HG03520 (cell line): ENCODE measurements around the gene MARCHF9.

Source experiments
- ATAC-seq: cut with Tn5 transposase; IDR thresholded peaks from one replicate; pipeline ENCODE4 v1.9.1; 2021; ENCODE audit warnings: mild to moderate bottlenecking, moderate library complexity; ENCODE audit not compliant: unreplicated experiment

The MARCHF9 gene

DNA sequence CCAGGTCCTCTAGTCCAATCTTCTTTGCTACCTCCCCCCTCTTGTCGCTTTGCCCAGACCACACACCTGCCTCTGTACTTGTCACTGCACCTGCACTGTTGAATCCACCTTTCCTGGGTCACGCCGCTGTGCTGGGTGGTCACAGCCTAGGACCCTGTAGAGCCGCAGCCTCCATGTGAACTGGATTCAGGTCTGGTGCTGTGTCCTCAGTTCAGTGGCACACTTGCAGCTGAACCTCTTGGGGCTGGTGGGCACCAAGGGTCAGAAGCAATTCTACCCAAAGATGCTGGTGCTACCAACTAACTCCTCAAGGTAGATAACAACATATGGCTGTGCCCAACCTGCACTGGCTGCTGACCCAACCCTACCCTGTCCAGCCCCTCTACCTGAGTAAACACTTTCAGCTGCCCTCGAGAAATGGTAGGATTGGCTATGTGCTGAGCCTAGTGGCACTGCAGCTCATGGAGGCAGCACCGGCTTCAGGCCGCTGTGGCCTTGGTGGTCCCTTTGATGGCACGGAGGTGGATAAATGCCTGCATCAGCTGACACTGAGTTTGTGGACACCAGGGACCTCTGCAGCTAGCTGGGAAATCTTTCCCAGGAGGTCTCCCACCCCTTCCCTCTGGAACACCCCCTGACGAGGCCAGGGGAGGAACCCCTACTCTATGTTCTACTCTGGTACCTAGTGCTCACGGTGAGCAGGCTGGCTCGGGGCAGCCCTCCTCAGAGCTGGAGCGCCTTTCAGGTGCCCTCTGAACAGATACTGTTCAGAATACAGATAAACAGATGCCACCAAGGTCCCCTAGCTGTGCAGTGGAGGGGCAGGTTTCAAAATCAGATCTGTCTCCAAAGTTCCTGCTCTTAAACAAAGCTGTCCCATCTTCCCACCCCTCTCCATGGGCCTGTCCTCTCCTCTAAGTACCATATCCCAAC is 30.6 kb upstream of the MARCHF9 start:
- ATAC-seq: no peak

DNA sequence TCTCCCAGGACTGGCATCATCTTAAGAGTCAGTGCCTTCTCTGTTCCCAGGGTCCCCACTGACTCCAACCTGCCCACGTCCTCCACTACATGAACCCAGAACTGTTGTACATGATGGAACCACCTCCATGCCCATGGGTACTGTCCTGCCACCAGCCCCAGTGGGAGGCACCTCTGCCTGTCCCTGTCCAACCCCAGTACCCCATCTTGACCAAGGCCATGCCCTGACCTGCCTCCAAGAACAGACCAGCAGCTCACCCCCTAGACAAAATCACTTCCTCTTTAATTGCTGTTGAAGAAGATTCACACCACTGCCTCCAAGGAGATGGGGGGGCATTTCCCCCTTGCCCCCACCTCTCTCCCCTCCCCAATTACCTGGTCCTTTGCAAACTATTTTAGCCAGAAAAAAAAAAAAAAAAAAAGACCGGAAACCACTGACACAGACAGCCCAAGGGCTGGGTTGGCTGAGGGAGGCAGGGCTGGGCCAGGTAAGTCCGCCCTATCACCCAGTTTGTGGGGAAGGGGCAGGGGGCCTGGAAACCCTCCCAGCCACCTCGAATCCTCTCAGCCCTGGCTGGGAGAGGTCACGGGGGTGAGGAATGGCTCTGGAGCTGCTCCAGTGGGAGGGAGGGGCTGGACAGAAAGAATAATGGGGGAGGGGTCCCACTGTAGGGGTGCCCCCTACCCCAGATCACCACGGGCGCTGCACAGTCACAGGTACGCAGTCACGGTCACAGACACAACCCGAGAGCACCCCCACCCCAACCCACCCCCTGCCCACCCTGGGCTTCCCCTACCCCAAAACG is 29.8 kb upstream of the MARCHF9 start:
- no peak for ATAC-seq

DNA sequence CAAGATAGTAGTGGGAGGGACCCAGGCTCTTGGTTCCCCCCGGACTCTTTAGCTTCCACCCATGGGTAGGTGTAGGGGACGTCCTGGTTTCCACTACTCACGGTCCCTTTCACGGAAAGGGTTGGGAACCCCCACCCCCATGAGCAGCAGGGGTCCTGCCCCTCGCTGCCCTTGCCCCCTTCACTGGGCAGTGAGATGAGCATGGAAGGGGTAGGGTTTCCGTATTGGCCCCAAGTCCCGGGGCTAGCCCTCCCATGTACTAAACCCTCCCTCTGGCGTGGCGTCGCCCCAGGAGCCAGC is 29.1 kb upstream of the MARCHF9 start:
- ATAC-seq: no peak

DNA sequence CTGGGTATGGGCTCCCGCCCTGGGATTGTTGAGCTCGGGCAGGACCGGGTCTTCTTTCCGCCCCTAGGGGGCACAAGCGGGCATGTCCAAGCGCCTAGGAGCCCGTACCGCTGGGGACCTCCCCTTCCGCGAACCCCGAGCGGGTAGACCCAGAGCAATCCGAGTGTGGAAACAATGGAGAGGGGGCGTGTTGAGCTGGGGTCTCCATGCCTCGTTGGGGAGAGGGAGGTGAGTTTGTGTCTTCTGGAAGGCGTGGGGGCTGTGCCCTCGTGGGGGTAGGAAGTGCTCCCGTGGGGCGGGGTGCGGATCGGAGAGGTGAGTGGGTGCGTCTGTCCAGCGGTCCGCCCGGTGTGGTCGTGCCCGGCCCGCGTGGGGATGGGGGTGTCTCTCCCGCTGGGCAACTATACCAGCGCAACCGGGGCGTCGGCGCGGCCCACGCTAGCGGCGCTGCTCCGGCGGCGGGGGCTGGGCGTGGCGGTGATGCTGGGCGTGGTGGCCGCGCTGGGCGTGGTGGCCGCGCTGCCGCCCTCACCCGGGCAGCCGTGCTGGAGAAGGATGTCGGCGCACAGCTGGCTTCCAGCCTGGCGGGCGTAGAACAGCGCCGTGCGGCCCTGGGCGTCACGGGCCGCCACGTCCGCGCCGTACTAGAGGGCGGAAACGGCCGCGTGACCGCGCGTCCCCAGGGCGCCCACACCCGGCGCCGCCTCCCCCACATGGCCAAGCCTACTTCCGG is 28.6 kb upstream of the MARCHF9 start:
- ATAC-seq: no peak

DNA sequence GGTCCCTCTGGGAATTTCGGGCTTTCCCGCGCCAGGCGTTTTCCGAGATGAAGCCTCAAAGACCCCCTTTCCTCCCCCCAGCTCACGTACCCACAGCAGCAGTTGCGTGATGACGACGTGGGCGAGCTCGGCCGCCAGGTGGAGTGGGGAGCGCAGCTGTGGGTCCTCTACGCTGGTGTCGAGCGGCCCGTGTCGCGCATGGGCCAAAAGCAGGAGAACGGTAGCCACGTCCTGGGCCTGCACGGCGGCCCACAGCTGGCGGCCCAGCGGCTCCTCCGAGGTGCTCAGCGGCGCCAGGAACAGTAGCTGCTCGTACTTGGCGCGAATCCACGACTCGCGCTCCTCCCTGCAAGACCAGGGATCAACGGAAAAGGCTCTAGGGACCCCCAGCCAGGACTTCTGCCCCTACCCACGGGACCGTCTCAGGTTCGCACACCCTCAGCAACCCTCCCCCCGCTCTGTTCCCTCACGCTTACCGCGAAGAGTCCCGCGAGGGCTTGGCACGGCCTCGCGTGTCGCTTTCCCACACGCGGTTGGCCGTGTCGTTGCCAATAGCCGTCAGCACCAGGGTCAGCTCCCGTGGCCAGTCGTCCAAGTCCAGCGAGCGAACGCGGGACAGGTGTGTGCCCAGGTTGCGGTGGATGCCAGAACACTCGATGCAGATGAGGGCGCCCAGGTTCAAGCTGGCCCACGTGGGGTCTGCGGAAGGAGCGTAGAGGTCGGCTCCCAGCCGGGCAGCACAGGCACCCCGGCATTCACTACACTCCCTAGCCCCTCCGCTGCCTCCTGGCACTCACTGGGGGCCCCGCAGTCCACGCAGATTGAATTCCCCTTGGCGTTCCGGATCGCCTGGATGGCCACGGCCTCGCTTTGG is 27.8 kb upstream of the MARCHF9 start:
- no peak for ATAC-seq

- ATAC-seq: no peak
Measured at GRCh38 chr12:57727758-57728395, 27.0 kb upstream of the MARCHF9 start.

DNA sequence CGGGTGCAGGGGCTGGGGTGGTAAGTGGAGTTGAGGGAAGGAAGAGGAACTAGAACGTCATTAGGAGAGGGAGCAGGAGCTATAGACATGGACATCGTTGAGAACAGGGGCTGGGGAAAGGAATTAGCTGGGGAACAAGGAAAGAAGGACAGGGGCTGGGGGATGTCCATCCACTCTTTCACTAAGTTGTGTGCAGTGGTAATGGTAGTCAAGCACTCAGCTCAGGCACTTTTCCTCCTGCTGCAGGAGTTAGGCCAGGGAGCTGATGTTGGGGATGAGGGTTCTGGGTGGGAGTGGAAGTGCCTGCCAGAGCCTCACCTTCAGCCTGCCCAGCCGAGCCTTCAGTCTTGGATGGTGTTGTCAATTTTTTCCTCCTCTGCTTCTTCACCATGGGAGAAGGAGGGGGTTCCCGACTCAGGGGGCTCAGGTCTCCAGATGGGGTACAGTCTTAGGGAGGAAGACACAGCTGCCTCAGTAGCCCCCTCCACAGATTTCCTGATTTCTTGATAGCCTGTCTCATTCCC is 25.5 kb upstream of the MARCHF9 start:
- no peak for ATAC-seq

GRCh38 chr12:57730336-57731067 is 24.4 kb upstream of the MARCHF9 start:
- no peak for ATAC-seq

GRCh38 chr12:57731411-57732080 is 23.4 kb upstream of the MARCHF9 start:
- no peak for ATAC-seq

DNA sequence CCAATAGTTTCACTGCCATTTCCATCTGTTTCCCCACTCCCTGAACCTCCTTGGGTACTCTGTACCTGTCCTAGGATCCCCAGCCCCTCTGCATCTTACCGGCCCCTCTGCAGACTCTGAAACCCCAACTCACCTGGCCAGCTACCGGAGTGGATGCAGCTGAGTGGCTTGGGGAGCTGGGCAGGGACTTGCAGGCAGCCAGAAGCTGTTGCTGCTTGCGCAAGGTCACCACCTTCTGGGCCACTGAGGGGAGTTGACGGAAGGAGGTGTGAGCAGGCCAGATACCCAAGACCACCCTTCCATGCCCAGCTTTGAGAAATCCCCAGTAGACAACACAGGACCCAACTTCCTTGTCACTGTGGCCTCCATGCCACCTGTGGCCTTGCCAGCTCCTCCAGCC is 22.6 kb upstream of the MARCHF9 start:
- ATAC-seq: no peak

DNA sequence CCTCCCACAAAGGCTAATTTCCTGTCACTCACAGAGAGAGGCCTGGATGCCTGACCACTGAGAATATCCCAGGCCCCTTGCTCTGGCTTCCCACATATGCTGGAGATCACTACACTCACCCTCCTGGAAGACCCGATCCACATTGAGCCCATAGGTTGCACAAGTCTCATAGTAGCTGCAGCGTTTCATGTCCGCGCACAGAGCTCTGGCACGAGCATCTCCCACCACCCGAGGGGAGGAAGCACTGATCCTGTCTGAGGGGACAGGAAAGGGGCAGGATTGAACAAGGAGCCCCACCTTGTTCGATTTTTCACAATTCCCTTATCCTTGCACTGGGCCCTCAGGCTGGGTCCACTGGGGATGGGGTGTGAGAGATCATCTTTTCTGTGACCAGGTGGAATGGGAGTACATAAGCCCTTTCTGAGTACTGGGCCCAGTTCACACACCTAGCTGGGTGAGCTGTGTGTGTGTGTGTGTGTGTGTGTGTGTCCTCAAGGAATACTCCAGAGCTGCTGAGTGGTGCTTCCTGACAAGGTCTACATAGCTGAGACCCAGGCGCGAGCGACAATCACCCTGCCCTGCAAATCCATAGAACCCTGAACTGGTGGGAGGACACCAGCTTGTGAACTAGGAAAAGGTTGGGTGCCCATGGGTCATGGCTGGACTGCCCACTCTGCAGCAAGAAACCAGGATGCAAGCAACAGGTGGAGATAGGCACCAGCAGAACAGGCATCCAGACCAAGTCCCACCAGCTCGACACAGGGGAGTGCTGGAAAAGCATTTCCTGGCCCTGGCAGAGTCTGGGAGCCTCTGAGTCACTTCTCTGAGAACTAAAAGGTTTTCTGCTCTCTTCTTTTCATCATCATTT is 21.9 kb upstream of the MARCHF9 start:
- ATAC-seq: no peak

DNA sequence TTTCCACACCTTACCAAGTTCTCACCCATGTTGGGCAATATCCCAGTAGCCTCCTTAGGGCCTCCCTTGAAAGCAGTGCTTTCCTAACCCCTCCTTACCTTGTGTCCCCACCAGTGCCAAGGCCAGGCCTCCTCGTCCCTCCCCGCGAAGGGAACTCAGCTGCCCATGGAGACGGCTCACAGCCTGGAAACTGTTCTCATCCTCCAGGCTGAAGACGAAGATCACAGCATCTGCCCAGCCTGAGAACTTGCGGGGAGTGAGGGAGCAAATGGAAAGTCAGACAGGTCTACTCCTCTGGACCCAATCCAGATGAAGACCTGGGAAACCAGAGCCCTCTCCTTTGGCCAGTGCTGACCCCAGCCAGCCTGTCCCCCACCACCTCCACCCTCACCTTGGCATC is 21.0 kb upstream of the MARCHF9 start:
- ATAC-seq: no peak

DNA sequence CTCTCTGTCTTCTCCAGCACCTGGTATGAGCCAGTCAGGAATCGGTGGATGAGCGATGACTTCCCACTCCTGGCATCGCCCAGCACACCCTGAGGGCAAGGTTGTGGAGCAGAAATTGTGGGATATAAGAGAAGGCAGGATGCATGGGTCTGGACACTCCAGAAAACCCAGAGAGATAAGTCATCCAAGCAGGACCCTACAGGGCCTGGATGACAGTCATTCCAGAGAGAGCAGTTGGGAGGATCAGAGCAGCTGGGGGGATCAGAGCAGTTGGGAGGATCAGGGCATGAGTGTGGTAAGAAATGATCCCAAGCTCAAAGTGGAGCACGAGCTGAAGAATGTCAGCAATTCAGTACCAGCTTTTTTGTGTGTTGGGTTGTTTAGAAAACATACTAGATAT is 20.3 kb upstream of the MARCHF9 start:
- ATAC-seq: no peak

- ATAC-seq: no peak
Measured at GRCh38 chr12:57735198-57735855, 19.6 kb upstream of the MARCHF9 start.

DNA sequence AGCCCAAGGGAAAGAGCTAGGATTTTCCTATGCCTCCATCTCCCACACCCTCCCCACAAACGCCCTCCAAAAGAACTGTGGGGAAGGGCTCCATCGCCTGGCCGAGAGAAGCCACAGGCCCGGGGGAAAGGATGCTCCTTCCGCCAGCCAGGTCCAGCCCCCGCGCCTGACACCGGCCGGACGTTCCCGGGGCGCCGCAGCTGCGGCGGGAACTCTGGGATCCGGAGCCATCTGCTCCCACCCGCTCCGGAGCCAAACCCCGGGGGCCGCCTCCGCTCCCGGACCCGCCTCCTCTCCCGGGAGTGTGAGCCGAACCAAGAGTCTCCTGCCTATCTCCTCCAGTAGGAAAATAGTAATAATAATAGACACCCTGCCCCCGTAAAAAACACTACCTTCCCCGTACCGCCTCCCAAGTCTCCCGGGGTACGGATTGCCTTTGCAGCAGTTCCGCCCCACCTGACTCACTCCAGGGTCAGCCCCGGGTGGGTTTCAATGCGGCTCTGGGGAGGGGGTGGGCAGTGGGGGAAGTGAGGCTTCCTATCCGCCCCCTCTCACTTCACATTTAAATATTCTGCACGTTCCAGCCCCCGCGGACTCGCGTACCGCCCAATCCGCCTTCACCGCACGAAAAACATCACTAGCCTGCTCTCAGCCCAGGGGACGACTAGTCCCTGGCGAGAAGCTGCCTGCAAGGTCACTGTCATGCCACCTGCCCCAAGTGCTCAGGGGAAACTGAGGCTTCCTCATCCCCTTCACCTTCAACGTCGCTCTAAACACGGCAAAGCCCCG is 18.8 kb upstream of the MARCHF9 start:
- no peak for ATAC-seq

DNA sequence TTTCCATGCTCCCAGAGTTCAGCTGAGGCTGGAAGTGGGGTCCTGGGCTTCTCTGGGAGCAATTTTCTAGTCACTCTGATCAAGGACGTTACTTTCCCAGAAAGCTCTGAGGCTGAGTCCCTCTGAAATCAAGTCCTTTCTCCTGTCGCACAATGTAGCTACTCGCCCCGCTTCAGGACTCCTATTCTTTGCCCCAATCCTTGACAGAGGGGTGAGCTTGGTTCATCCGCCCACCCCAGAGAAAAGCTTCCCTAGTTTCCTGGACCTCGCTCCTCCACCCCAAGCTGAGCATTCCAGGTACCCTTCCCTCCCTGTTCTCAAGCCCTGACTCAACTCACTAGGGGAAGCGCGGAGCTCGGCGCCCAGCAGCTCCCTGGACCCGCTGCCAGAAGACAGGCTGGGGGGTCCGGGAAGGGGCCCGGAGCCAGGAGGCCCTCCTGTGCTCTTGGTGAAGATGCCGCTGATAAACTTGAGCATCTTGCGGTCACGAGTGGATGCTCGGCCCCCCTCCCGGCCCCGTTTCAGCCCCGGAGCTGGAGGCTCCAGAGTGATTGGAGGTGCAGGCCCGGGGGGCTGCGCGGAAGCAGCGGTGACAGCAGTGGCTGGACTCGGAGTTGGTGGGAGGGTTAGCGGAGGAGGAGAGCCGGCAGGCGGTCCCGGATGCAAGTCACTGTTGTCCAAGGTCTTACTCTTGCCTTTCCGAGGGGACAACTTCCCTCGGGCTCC is 18.0 kb upstream of the MARCHF9 start:
- no peak for ATAC-seq
